ENCODE data around the gene INTS6L. TPM values are rescaled to one million over a fixed set of nuclear protein-coding genes. Genes with fewer than 3 reads are reported as not detected.

The INTS6L gene
- total RNA-seq, 1 donor from 2014 or later: 24.6 TPM

- Mint-ChIP-seq H3K4me3 (no peak overlapping the region), H3K27me3 (no peaks in the 10 kb centered on the region), H3K27ac (no peak overlapping the region), H3K4me1 (no peaks in the 10 kb centered on the region), H3K9me3 (no peaks in the 10 kb centered on the region), H3K36me3 (ENCODE audit: low read depth) (no peaks in the 10 kb centered on the region)
- CTCF ChIA-PET: no interaction called here
- intact Hi-C loops (cut with micrococcal nuclease): no loop called here
- DNase-seq (no peak), ATAC-seq (ENCODE audit: low read depth) (no peak)
- TF ChIP-seq, protein P1, sequence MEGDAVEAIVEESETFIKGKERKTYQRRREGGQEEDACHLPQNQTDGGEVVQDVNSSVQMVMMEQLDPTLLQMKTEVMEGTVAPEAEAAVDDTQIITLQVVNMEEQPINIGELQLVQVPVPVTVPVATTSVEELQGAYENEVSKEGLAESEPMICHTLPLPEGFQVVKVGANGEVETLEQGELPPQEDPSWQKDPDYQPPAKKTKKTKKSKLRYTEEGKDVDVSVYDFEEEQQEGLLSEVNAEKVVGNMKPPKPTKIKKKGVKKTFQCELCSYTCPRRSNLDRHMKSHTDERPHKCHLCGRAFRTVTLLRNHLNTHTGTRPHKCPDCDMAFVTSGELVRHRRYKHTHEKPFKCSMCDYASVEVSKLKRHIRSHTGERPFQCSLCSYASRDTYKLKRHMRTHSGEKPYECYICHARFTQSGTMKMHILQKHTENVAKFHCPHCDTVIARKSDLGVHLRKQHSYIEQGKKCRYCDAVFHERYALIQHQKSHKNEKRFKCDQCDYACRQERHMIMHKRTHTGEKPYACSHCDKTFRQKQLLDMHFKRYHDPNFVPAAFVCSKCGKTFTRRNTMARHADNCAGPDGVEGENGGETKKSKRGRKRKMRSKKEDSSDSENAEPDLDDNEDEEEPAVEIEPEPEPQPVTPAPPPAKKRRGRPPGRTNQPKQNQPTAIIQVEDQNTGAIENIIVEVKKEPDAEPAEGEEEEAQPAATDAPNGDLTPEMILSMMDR (IDR thresholded peaks at IDR 0.05): no peak
- POLR2A ChIA-PET: no interaction called here
Measured at GRCh38 chrX:135513130-135513515, 7.3 kb upstream of the INTS6L start.

- intact Hi-C loops (cut with micrococcal nuclease): no loop called here
- ChIA-PET POLR2A (no interaction called here), CTCF (no interaction called here)
- H3K27ac Mint-ChIP-seq: no peak overlapping the region
- H3K36me3 Mint-ChIP-seq (ENCODE audit: low read depth): peaks cover 5% of the 10 kb centered on the region
- TF ChIP-seq, protein P1 (IDR thresholded peaks at IDR 0.05): no peak
- no peaks in the 10 kb centered on the region for H3K27me3 Mint-ChIP-seq
- DNase-seq (no peak), ATAC-seq (ENCODE audit: low read depth) (no peak)
- no peaks in the 10 kb centered on the region for H3K9me3 Mint-ChIP-seq
- peaks cover 7% of the 10 kb centered on the region for H3K4me1 Mint-ChIP-seq
- H3K4me3 Mint-ChIP-seq: no peak overlapping the region
Measured at GRCh38 chrX:135516376-135516775, 4.1 kb upstream of the INTS6L start.

GRCh38 chrX:135518161-135518560, 2.3 kb upstream of the INTS6L start:
- ATAC-seq (ENCODE audit: low read depth) (no peak), DNase-seq (no peak)
- H3K36me3 Mint-ChIP-seq (ENCODE audit: low read depth): peaks cover 5% of the 10 kb centered on the region
- H3K4me3 Mint-ChIP-seq: no peak overlapping the region
- CTCF ChIA-PET: no interaction called here
- no peak overlapping the region for H3K27ac Mint-ChIP-seq
- peaks cover 17% of the 10 kb centered on the region for H3K4me1 Mint-ChIP-seq
- TF ChIP-seq, protein P1 (IDR thresholded peaks at IDR 0.05): no peak
- H3K27me3 Mint-ChIP-seq: no peaks in the 10 kb centered on the region
- intact Hi-C loops (cut with micrococcal nuclease): no loop called here
- POLR2A ChIA-PET: no interaction called here
- H3K9me3 Mint-ChIP-seq: no peaks in the 10 kb centered on the region

DNA sequence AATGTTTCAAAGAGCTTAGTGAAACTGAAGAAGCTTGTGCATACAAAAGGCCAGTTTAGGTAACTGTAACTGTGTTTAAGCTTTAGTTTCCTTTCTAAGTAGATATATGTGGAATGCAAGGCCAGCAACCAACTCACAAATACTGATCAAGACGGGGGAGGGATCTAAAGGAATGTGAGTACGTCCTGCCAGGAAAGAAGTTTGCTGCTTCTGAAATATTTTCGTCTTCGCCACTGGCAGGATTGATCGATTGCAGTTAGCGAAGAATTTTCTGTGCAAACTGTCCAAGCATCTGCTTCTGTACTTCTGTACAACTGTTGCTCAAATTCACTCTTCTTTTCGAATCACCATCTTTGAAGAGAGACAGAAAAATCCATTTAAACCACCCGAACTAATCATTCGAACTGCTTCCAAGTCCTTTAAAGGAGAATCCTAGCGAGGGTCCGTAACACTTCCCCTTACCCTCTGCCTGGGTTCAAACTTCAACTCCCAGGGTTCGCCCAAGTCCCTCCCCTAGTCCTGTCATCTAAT, 373 bp upstream of the INTS6L start:
- Mint-ChIP-seq H3K36me3 (ENCODE audit: low read depth) (peaks cover 8% of the 10 kb centered on the region), H3K4me3 (peak overlapping the region; percentile 98), H3K27me3 (no peaks in the 10 kb centered on the region), H3K27ac (peak overlapping the region; percentile 99), H3K9me3 (no peaks in the 10 kb centered on the region), H3K4me1 (peaks cover 27% of the 10 kb centered on the region)
- ChIA-PET POLR2A (interaction anchor here (0.6 to 0.7 kb wide), 2 partner anchors 15 to 31 kb away, joined by 3 read pairs; no protein-coding TSS in a partner anchor), CTCF (no interaction called here)
- no peak for DNase-seq
- intact Hi-C loops (cut with micrococcal nuclease): loop anchor here (1.0 to 5.0 kb wide), 4 partner anchors 36 to 223 kb away; partner anchors contain the start of gene SMIM10L2A
- ATAC-seq (ENCODE audit: low read depth): no peak
- TF ChIP-seq, protein P1 (IDR thresholded peaks at IDR 0.05): no peak

DNA sequence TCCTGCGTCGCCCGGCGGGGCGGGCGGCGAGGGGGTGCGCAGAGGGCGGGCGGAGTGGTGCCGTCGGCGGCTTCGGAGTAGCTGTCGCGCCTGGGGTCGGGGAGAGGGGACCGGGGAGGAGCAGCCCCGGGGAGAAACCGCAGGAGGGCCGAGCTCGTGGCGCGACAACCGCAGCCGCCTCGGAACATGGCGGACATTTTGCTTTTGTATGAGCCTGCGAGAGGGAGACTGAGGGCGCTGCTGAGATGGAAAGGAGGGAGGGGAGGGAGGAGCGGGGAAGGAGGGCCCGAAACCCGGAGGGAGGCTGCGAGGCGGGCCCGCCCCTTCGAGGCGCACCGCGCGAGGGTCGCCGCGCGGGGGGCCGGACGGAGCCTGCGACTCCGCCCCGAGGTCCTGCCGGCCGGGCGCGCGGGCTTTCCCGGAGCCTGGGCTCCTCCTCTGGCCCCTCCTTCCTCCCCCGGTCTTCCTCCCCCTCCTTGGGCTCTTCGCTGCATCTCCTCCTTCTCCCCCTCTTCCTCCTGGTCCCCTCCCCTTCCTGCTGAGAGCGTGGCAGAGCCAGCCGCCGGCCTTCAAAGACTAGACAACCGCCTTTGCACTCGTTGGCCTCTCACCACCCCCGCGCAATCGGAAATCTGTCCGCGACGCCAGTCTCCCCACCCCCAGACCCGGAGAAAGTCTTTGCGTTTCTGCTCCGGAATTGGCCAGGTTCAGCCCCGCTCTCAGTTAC, 1.1 kb downstream of the INTS6L start:
- TF ChIP-seq, protein P1 (IDR thresholded peaks at IDR 0.05): no peak
- ChIA-PET POLR2A (interaction anchor here (0.6 to 1.3 kb wide), 12 partner anchors 15 to 1359 kb away, joined by 3 to 15 read pairs (median 3); partner anchors contain the start of gene RBMX), CTCF (interaction anchor here (0.7 kb wide), 1 partner anchor 23 kb away, joined by 3 read pairs; no protein-coding TSS in a partner anchor)
- peak overlapping the region; percentile 99 for H3K27ac Mint-ChIP-seq
- no peaks in the 10 kb centered on the region for H3K27me3 Mint-ChIP-seq
- intact Hi-C loops (cut with micrococcal nuclease): loop anchor here (1.0 to 5.0 kb wide), 7 partner anchors 15 to 714 kb away; partner anchors contain the start of gene SMIM10L2A
- H3K36me3 Mint-ChIP-seq (ENCODE audit: low read depth): peaks cover 13% of the 10 kb centered on the region
- H3K4me3 Mint-ChIP-seq: peak overlapping the region; percentile 98
- peaks cover 30% of the 10 kb centered on the region for H3K4me1 Mint-ChIP-seq
- ATAC-seq (ENCODE audit: low read depth) (peak; percentile 73), DNase-seq (peak; percentile 61)
- no peaks in the 10 kb centered on the region for H3K9me3 Mint-ChIP-seq
